Lung (tissue), 12 donors: Measurements from ENCODE around the gene GPR179. TPM values are rescaled to one million over a fixed set of nuclear protein-coding genes. Genes with fewer than 3 reads are reported as not detected.

Experiments used
- ATAC-seq: fragments of 200-7000 bp; cut with Tn5 transposase; one replicate; pipeline ENCODE4 v1.9.1; 2020; ENCODE audit warnings: moderate number of reproducible peaks; ENCODE audit not compliant: insufficient read depth, low FRiP score
- DNase-seq, 3 donors: peaks; one replicate each; pipeline ENCODE4 v3.0.0-alpha.2; 2013 to 2017
- H3K27ac ChIP-seq, 2 donors: one replicate each; pipeline ENCODE4 v1.5.1; 2013; ENCODE audit warnings: mild to moderate bottlenecking in 2 of 2, moderate library complexity in 2 of 2, control low read depth in 1 of 2, inconsistent platforms in 1 of 2, low read depth in 1 of 2, low read length in 1 of 2
- H3K27me3 ChIP-seq, 3 donors: one replicate each; pipeline ENCODE4 v1.5.1; 2013; ENCODE audit warnings: low read length in 2 of 3; ENCODE audit not compliant: control insufficient read depth in 3 of 3, insufficient read depth in 3 of 3
- H3K36me3 ChIP-seq, 4 donors: one replicate each; pipeline ENCODE4 v1.5.1; 2013; ENCODE audit warnings: low read length in 4 of 4, mild to moderate bottlenecking in 1 of 4, moderate library complexity in 1 of 4; ENCODE audit not compliant: control insufficient read depth in 4 of 4, insufficient read depth in 4 of 4
- H3K4me1 ChIP-seq, 5 donors: one replicate each; pipeline ENCODE4 v1.5.1; 2013; ENCODE audit warnings: low read length in 5 of 5, mild to moderate bottlenecking in 2 of 5, moderate library complexity in 1 of 5; ENCODE audit not compliant: control insufficient read depth in 5 of 5, insufficient read depth in 5 of 5
- H3K4me3 ChIP-seq: one replicate; pipeline ENCODE4 v1.5.1; 2013; ENCODE audit warnings: mild to moderate bottlenecking, control low read depth, moderate library complexity
- H3K9ac ChIP-seq, 2 donors: one replicate each; pipeline ENCODE4 v1.5.1; 2013; ENCODE audit warnings: low read length in 2 of 2, control low read depth in 1 of 2; ENCODE audit not compliant: insufficient read depth in 1 of 2
- H3K9me3 ChIP-seq, 4 donors: one replicate each; pipeline ENCODE4 v1.5.1; 2013; ENCODE audit warnings: low read length in 3 of 4, mild to moderate bottlenecking in 1 of 4, moderate library complexity in 1 of 4; ENCODE audit not compliant: control insufficient read depth in 4 of 4, insufficient read depth in 3 of 4
- CTCF ChIP-seq: IDR thresholded peaks from 2 replicates; pipeline ENCODE4 v1.5.1; 2012; ENCODE audit warnings: mild to moderate bottlenecking; ENCODE audit errors: control extremely low read depth, extremely low read depth
- WGBS, 2 donors: extraction: QIAGEN DNeasy Blood & Tissue Kit; methylation state at CpG; one replicate each; pipeline ENCODE4 v1.1.7; 2013; 5-methylcytosine and 5-hydroxymethylcytosine counted together
- polyA plus RNA-seq, 2 donors: library from polyadenylated mRNA; stranded (reverse); fragments of 200-250 nt; gene quantifications; one replicate each; pipeline ENCODE4 v1.2.1, GENCODE V29; 2013
- total RNA-seq, 2 donors: library from RNA; depleted of rRNA in 1 of 2; stranded (reverse); fragments of >200 nt in 1 of 2; gene quantifications; one replicate each; pipeline ENCODE4 v1.2.1, GENCODE V29; 2014 to 2021
- donor health status: control.
- donor health status: control.
- donor health status: Bipolar disorder and iron deficiency.
- donor health status: healthy.
- donor health status: DM: yes; HTN: yes; CAD: no.

GPR179 gene
- total and polyA plus RNA-seq, 4 donors: 0.03 to 0.31 (median 0.11) TPM

DNA sequence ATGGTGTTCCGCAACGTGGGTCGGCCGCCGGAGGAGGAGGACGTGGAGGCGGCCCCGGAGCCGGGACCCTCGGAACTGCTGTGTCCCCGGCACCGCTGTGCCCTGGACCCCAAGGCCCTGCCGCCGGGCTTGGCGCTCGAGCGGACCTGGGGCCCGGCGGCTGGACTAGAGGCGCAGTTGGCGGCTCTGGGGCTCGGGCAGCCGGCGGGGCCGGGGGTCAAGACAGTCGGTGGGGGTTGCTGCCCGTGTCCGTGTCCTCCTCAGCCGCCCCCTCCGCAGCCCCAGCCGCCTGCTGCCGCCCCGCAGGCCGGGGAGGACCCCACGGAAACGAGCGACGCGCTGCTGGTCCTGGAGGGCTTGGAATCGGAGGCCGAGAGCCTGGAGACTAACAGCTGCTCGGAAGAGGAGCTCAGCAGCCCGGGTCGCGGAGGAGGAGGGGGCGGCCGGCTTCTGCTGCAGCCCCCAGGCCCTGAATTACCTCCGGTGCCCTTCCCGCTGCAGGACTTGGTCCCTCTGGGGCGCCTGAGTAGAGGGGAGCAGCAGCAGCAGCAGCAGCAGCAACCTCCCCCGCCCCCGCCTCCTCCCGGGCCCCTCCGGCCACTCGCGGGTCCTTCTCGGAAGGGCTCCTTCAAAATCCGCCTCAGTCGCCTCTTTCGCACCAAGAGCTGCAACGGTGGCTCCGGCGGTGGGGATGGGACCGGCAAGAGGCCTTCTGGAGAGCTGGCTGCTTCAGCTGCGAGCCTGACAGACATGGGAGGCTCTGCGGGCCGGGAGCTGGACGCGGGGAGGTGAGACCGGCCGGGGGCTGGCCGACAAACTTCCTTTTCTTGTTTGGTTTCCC is 8.7 kb upstream of the GPR179 start:
- no peak for TF ChIP-seq CTCF
- H3K27me3 ChIP-seq: no peaks in the 10 kb centered on the region
- H3K4me3 ChIP-seq: peak overlapping the region; percentile 78
- ATAC-seq (peak; percentile 15), DNase-seq (peak; percentile 33 to 40 (median 35))
- H3K36me3 ChIP-seq: no peaks in the 10 kb centered on the region
- H3K27ac ChIP-seq: peak overlapping the region; percentile 40 to 81
- H3K4me1 ChIP-seq: peaks cover 4 to 33% (median 14%) of the 10 kb centered on the region in 5 donors
- 1% methylated on average over 57 to 72 of the region's 72 CpGs for WGBS, 2 donors
- H3K9me3 ChIP-seq: no peaks in the 10 kb centered on the region
- peak overlapping the region in 1 of 2 donors; percentile 63 for H3K9ac ChIP-seq

- H3K27ac ChIP-seq: peak within 1 kb of the TSS; percentile 81 to 90
- DNase-seq: peak; percentile 95 to 97 (median 96)
- H3K36me3 ChIP-seq: no peaks in the 10 kb centered on the region
- no peak for TF ChIP-seq CTCF
- 4 to 12% methylated on average over 30 to 84 of the region's 84 CpGs for WGBS, 2 donors
- peak within 1 kb of the TSS; percentile 51 to 78 for H3K9ac ChIP-seq
- H3K4me3 ChIP-seq: peak within 1 kb of the TSS; percentile 78
- H3K9me3 ChIP-seq: no peaks in the 10 kb centered on the region
- no peaks in the 10 kb centered on the region for H3K27me3 ChIP-seq
- peak; percentile 92 for ATAC-seq
- peaks cover 4 to 27% (median 8%) of the 10 kb centered on the region in 5 donors for H3K4me1 ChIP-seq
Measured at GRCh38 chr17:38351412-38352222, 7.9 kb upstream of the GPR179 start, which contains the start of gene SOCS7. TSS of gene SOCS7 (plus strand) at chr17:38351844. CDS start at chr17:38352053, 209 bp downstream.

- Histone ChIP-seq H3K36me3 (no peaks in the 10 kb centered on the region), H3K9ac (no peak overlapping the region), H3K27me3 (no peaks in the 10 kb centered on the region), H3K4me1 (peaks cover 0 to 22% (median 8%) of the 10 kb centered on the region in 5 donors), H3K9me3 (no peaks in the 10 kb centered on the region), H3K4me3 (no peak overlapping the region), H3K27ac (no peak overlapping the region)
- TF ChIP-seq CTCF: no peak
- 95 to 96% methylated on average over 2 of the region's 2 CpGs for WGBS, 2 donors
- DNase-seq: no peak
- no peak for ATAC-seq
Measured at GRCh38 chr17:38350035-38350434, 6.3 kb upstream of the GPR179 start.
